AG09319 (cell line): ENCODE data around the gene CIB2.

ENCODE experiments used
- DNase-seq: peaks from one replicate; pipeline ENCODE4 v3.0.0-alpha.2; 2010; ENCODE audit warnings: low read depth; ENCODE audit errors: extremely low read depth
- TF ChIP-seq, protein P1 (sequence below): IDR thresholded peaks from 2 replicates; pipeline ENCODE4 v1.5.1; 2011; ENCODE audit warnings: low read depth, mild to moderate bottlenecking, inconsistent platforms, low read length, moderate library complexity

CIB2 gene

GRCh38 chr15:78055919-78056713 lies 75.1 kb downstream of the CIB2 start:
- TF ChIP-seq, protein P1, sequence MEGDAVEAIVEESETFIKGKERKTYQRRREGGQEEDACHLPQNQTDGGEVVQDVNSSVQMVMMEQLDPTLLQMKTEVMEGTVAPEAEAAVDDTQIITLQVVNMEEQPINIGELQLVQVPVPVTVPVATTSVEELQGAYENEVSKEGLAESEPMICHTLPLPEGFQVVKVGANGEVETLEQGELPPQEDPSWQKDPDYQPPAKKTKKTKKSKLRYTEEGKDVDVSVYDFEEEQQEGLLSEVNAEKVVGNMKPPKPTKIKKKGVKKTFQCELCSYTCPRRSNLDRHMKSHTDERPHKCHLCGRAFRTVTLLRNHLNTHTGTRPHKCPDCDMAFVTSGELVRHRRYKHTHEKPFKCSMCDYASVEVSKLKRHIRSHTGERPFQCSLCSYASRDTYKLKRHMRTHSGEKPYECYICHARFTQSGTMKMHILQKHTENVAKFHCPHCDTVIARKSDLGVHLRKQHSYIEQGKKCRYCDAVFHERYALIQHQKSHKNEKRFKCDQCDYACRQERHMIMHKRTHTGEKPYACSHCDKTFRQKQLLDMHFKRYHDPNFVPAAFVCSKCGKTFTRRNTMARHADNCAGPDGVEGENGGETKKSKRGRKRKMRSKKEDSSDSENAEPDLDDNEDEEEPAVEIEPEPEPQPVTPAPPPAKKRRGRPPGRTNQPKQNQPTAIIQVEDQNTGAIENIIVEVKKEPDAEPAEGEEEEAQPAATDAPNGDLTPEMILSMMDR: no peak
- no peak for DNase-seq

- DNase-seq: no peak
- TF ChIP-seq, protein P1: no peak
Observed at GRCh38 chr15:78054966-78055365, 76.3 kb downstream of the CIB2 start.
